Heart right ventricle (tissue), 16 donors: ENCODE results near the gene RUVBL1. TPM values are rescaled to one million over a fixed set of nuclear protein-coding genes. Genes with fewer than 3 reads are reported as not detected.

ENCODE experiments used
- ATAC-seq, 8 donors: fragments of 200-7000 bp; cut with Tn5 transposase; one replicate each; pipeline ENCODE4 v1.9.1; 2020; ENCODE audit warnings: mild to moderate bottlenecking in 8 of 8, moderate library complexity in 8 of 8, moderate number of reproducible peaks in 1 of 8
- DNase-seq, 2 donors: peaks; one replicate each; pipeline ENCODE4 v3.0.0-alpha.2; 2020
- H3K27ac ChIP-seq, 10 donors: fragments of 200-600 bp; sonication (generic) in 2 of 10; one replicate each; pipeline versions ENCODE4 v1.5.0 to v1.8.0; 2020 to 2022; ENCODE audit warnings: mild to moderate bottlenecking in 3 of 10
- H3K27me3 ChIP-seq, 7 donors: fragments of 200-600 bp; one replicate each; pipeline ENCODE4 v1.8.0; 2021 to 2022; ENCODE audit warnings: mild to moderate bottlenecking in 2 of 7
- H3K36me3 ChIP-seq, 9 donors: fragments of 200-600 bp; sonication (generic) in 1 of 9; one replicate each; pipeline versions ENCODE4 v1.5.0 to v1.8.0; 2020 to 2022; ENCODE audit warnings: mild to moderate bottlenecking in 2 of 9
- H3K4me1 ChIP-seq, 9 donors: fragments of 200-600 bp; sonication (generic) in 1 of 9; one replicate each; pipeline versions ENCODE4 v1.5.0 to v1.8.0; 2020 to 2022; ENCODE audit warnings: mild to moderate bottlenecking in 4 of 9
- H3K4me3 ChIP-seq, 10 donors: fragments of 200-600 bp; sonication (generic) in 2 of 10; one replicate each; pipeline versions ENCODE4 v1.5.0 to v1.8.0; 2020 to 2022; ENCODE audit warnings: mild to moderate bottlenecking in 7 of 10, moderate library complexity in 2 of 10
- H3K9me3 ChIP-seq, 11 donors: fragments of 200-600 bp in 10 of 11; sonication (generic) in 2 of 11; one replicate each; pipeline versions ENCODE4 v1.5.0 to v1.8.0; 2013 to 2022; ENCODE audit warnings: mild to moderate bottlenecking in 2 of 11, control low read depth in 1 of 11, moderate library complexity in 1 of 11
- WGBS, 2 donors: extraction: QIAGEN DNeasy Blood & Tissue Kit; methylation state at CpG; one replicate each; pipeline ENCODE4 v1.1.7; 2013; ENCODE audit warnings: inconsistent platforms in 1 of 2; 5-methylcytosine and 5-hydroxymethylcytosine counted together
- intact Hi-C, 10 donors: fragments of 100-400 bp; cut with DNase I; formaldehyde crosslinking; loops; one replicate each; pipeline versions ENCODE4 v1.11.1 to v1.14.2; 2022
- polyA plus RNA-seq, 2 donors: library from polyadenylated mRNA; stranded (reverse); fragments of 200-250 nt; gene quantifications; one replicate each; pipeline ENCODE4 v1.2.3, GENCODE V29; 2013
- total RNA-seq, 10 donors: library from RNA; stranded (reverse); fragmentation: NEBNext Ultra II Directional in 3 of 10; extraction: Animal tissue kit (Norgen Biotek cat#: 25700) in 3 of 10; gene quantifications; one replicate each; pipeline versions ENCODE4 v1.2.1 to v1.2.4, GENCODE V29; 2021 to 2023
- TF ChIP-seq, protein P1 (sequence below), 9 donors: fragments of 200-600 bp; sonication (generic) in 2 of 9; IDR thresholded peaks; one replicate each; pipeline versions ENCODE4 v1.5.0 to v1.8.0; 2021 to 2022; ENCODE audit warnings: antibody characterized with exemption in 9 of 9, mild to moderate bottlenecking in 5 of 9, moderate library complexity in 1 of 9
- donor health status: Arrhythmogenic right ventricular cardiomyopathy.
- donor health status: ischemic (EF 13 %, LVEDD 7.1; RV severe dilation, severe dysfunction).
- donor health status: healthy with polysubstance abuse.
- donor health status: DM: no; HTN: yes; CAD: no.
- donor health status: DM: no; HTN: no; CAD: no.
- donor health status: ischemic (EF 25% LVEDD 6.9; RV normal size, moderate dysfunction).
- donor health status: ischemic (EF 25% LVEDD 5.7; RV mildly dilated, moderate dysfunction).
- donor health status: healthy.
- donor health status: DM: yes; HTN: yes; CAD: no.
- donor health status: Ischemic cardiomyopathy.
- donor health status: ischemic (EF 35%, LVEDD 5.7; RV mildly dilated, moderate dysfunction).
- donor health status: nonischemic (EF 11% LVEDD 7.7; RV severe dilation, severe dysfunction).
- donor health status: DM: yes; HTN: yes; CAD: no.
- donor health status: PGD.
- donor health status: ischemic (EF 29% LVEDD 5.4; RV normal size, mild dysfunction).
- donor health status: nonischemic (EF 23%, LVEDD 6.1; RV moderate dilation, normal function).

RUVBL1 gene
- total and polyA plus RNA-seq, 12 donors = 9.4 to 38.5 (median 25.6) TPM

DNA sequence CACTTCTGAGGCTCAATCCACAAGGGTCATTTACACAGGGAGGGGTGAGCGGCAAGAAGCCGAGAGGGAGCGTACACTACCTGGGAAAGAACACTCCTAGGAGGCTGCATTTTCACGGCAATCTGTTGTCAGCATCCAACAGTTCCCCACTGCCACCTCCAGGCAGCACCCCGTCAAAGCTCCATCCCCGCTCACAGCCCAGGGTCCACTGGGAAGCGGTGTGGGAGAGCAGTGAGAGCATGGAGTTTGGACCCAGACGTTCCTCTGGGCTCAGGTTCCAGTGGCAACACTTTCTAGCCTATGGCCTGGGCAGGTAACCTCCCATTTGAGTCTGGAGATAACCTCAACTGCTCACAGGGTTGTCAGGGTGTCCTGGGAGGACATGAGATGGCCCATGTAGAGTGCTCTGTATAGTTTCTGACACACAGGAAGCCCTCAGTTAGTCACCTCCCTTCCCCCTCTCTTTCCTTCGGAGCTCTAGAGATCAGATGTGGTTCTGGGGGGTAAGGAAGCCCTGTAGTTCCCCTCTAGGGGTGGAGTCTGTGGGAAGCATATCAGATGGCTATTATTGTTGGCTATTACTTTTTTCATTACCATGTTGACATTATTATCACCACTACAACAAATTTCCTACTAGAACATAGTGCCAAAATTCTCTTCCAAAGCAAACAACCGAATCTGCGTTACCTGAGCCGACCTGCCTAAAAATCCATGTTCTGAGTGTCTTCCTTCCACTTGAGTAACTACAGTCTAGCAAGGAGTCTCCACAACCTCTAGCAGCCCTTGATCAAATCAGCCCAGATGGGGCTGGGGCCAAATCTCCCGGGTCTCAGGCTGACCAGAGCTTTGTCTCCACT lies 29.1 kb downstream of the RUVBL1 start:
- Histone ChIP-seq H3K27me3 (no peaks in the 10 kb centered on the region), H3K36me3 (peaks cover 0 to 80% (median 8%) of the 10 kb centered on the region in 9 donors), H3K9me3 (no peaks in the 10 kb centered on the region), H3K4me3 (no peak overlapping the region), H3K27ac (no peak overlapping the region), H3K4me1 (peaks cover 0 to 12% (median 4%) of the 10 kb centered on the region in 9 donors)
- no peak for DNase-seq
- TF ChIP-seq, protein P1, sequence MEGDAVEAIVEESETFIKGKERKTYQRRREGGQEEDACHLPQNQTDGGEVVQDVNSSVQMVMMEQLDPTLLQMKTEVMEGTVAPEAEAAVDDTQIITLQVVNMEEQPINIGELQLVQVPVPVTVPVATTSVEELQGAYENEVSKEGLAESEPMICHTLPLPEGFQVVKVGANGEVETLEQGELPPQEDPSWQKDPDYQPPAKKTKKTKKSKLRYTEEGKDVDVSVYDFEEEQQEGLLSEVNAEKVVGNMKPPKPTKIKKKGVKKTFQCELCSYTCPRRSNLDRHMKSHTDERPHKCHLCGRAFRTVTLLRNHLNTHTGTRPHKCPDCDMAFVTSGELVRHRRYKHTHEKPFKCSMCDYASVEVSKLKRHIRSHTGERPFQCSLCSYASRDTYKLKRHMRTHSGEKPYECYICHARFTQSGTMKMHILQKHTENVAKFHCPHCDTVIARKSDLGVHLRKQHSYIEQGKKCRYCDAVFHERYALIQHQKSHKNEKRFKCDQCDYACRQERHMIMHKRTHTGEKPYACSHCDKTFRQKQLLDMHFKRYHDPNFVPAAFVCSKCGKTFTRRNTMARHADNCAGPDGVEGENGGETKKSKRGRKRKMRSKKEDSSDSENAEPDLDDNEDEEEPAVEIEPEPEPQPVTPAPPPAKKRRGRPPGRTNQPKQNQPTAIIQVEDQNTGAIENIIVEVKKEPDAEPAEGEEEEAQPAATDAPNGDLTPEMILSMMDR (IDR thresholded peaks at IDR 0.05) = no peak
- WGBS, 2 donors = 82 to 86% methylated on average over 13 of the region's 13 CpGs
- ATAC-seq = peak in 6 of 8 donors; percentile 24 to 56 (median 32)
- intact Hi-C loops = loop anchor here (1.0 to 10.0 kb wide), 13 partner anchors 38 to 520 kb away; partner anchors contain the start of gene GATA2 (in 4 of the 10)

DNA sequence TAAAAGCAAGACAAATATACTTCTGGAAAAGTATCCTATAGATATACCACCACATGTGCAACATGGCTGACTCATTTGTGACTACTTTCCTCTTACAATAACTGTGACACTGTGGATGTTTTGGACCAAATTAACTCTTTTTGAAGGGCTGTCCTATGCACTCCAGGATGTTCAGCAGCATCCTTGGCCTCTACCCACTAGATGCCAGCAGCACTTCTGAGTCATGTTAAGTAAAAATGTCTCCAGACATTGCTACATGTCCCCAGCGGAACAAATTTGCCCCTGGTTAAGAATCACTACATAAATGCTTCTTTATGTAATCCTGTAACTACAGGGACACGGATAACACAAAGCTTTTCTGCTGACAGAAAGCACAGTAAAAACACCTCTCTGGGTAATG lies 32.0 kb downstream of the RUVBL1 start:
- H3K9me3 ChIP-seq = no peaks in the 10 kb centered on the region
- peaks cover 0 to 12% (median 4%) of the 10 kb centered on the region in 9 donors for H3K4me1 ChIP-seq
- DNase-seq (no peak), ATAC-seq (no peak)
- TF ChIP-seq, protein P1 (IDR thresholded peaks at IDR 0.05) = no peak
- no peak overlapping the region for H3K27ac ChIP-seq
- intact Hi-C loops = loop anchor here in 9 of 10 donors (5.0 to 10.0 kb wide), 10 partner anchors 233 to 523 kb away; partner anchors contain the start of gene GATA2 (in 4 of the 9)
- WGBS, 2 donors = 89 to 93% methylated on average over 2 of the region's 2 CpGs
- peaks cover 0 to 64% (median 7%) of the 10 kb centered on the region in 9 donors for H3K36me3 ChIP-seq
- H3K27me3 ChIP-seq = no peaks in the 10 kb centered on the region
- H3K4me3 ChIP-seq = no peak overlapping the region

DNA sequence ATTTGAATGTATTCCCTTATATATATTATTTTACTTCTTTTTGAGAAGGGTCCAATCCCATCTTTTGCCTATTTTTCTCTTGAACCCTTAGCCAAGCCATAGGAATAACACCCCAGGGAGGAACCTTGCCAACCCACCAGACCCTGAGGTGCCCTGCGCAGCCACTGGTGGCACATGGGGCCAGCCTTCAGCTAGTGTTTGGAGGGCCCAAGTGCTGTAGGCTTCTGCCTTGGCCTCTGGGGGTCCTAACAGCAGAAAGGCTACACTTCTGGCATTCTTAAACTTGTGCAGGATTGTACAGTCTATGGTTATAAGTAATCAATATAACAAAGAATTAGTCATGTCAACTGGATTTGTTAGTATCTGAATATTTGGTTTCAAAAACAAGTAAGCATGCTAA lies 34.5 kb downstream of the RUVBL1 start:
- WGBS, 2 donors = 97 to 100% methylated on average over 1 of the region's 1 CpG
- Histone ChIP-seq H3K27ac (no peak overlapping the region), H3K4me1 (peaks cover 2 to 18% (median 12%) of the 10 kb centered on the region in 9 donors), H3K27me3 (no peaks in the 10 kb centered on the region), H3K4me3 (no peak overlapping the region), H3K36me3 (peaks cover 0 to 64% (median 7%) of the 10 kb centered on the region in 9 donors), H3K9me3 (no peaks in the 10 kb centered on the region)
- DNase-seq = no peak
- TF ChIP-seq, protein P1 (IDR thresholded peaks at IDR 0.05) = no peak
- no peak for ATAC-seq
- intact Hi-C loops = loop anchor here in 1 of 10 donors (10.0 kb wide), 1 partner anchor 406 kb away; the partner anchor contains the start of gene GATA2

DNA sequence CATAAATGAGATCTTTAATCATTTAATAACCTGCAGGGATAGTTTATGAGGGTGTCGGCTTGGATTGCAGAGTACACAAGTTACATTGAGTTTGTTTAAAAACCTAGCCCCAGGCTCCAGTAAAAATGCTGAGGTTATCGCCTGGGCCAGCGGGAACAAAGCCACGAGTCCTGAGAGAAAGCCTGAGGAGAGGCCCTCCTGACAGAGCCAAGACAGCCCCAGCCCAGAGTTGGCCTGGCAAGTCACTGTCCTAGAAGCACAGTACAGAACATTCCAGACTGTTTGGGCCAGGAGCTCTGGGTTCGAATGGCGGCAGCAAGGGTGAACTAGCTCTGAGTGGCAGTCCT lies 39.0 kb downstream of the RUVBL1 start:
- peak overlapping the region in 9 of 10 donors; percentile 31 to 79 (median 69) for H3K27ac ChIP-seq
- H3K9me3 ChIP-seq = no peaks in the 10 kb centered on the region
- ATAC-seq (peak in 5 of 8 donors; percentile 3 to 54 (median 40)), DNase-seq (no peak)
- 47 to 59% methylated on average over 6 of the region's 6 CpGs for WGBS, 2 donors
- no peaks in the 10 kb centered on the region for H3K27me3 ChIP-seq
- intact Hi-C loops = loop anchor here in 1 of 10 donors (10.0 kb wide), 1 partner anchor 410 kb away; the partner anchor contains the start of gene GATA2
- H3K36me3 ChIP-seq = peaks cover 0 to 75% (median 8%) of the 10 kb centered on the region in 9 donors
- TF ChIP-seq, protein P1 (IDR thresholded peaks at IDR 0.05) = no peak
- H3K4me1 ChIP-seq = peaks cover 6 to 50% (median 29%) of the 10 kb centered on the region in 9 donors
- H3K4me3 ChIP-seq = no peak overlapping the region
